SU-DHL-6 (cell line): ENCODE data around the gene ANP32D.
"Not testable (repeated sequence)": the region's sequence is repeated elsewhere in the genome, so short reads cannot be mapped to it uniquely, and the experiment has no call there.

Experiments
- H2AFZ ChIP-seq: fragments of 200-600 bp; sonication (generic); 2 replicates; pipeline ENCODE4 v1.6.1; 2014; ENCODE audit warnings: low read depth, mild to moderate bottlenecking, moderate library complexity, mixed read lengths, antibody characterized with exemption, low read length; ENCODE audit not compliant: severe bottlenecking
- H3F3A ChIP-seq: fragments of 200-600 bp; shearing (Covaris generic); 2 replicates; pipeline ENCODE4 v1.6.0; 2016; ENCODE audit warnings: antibody characterized with exemption, mild to moderate bottlenecking; ENCODE audit not compliant: insufficient read depth
- H3K27ac ChIP-seq: fragments of 200-600 bp; sonication (generic); 2 replicates; pipeline ENCODE4 v1.5.1; 2016; ENCODE audit warnings: low read depth, mild to moderate bottlenecking, low read length, moderate library complexity, mixed read lengths
- H3K27me3 ChIP-seq: fragments of 200-600 bp; sonication (generic), shearing (Covaris generic); 2 replicates; pipeline ENCODE4 v1.6.0; 2014; ENCODE audit warnings: mild to moderate bottlenecking, low read length
- H3K36me3 ChIP-seq: fragments of 200-600 bp; sonication (generic); 2 replicates; pipeline ENCODE4 v1.6.1; 2014; ENCODE audit warnings: mild to moderate bottlenecking, low read length, mixed read lengths
- H3K4me2 ChIP-seq: fragments of 300-600, 200-600 bp; shearing (Covaris generic), sonication (generic); 2 replicates; pipeline ENCODE4 v1.6.0; 2014; ENCODE audit warnings: low read length, low read depth, mild to moderate bottlenecking; ENCODE audit not compliant: poor library complexity, severe bottlenecking
- H3K4me3 ChIP-seq: fragments of 200-600 bp; sonication (generic); 2 replicates; pipeline ENCODE4 v1.5.1; 2014; ENCODE audit warnings: antibody characterized with exemption, low read length, mild to moderate bottlenecking, mixed read lengths; ENCODE audit not compliant: insufficient read depth, poor library complexity, severe bottlenecking
- H3K79me2 ChIP-seq: fragments of 200-600 bp; sonication (generic); 2 replicates; pipeline ENCODE4 v1.6.1; 2014; ENCODE audit warnings: mild to moderate bottlenecking, low read length, moderate library complexity; ENCODE audit not compliant: insufficient read depth
- H3K9ac ChIP-seq: fragments of 200-600 bp; sonication (generic); 2 replicates; pipeline ENCODE4 v1.7.0; 2014; ENCODE audit warnings: mild to moderate bottlenecking, low read length
- H3K9me2 ChIP-seq: fragments of 200-600 bp; sonication (generic); replicated peaks from 2 replicates; pipeline ENCODE4 v1.6.1; 2014; ENCODE audit warnings: low read length; ENCODE audit not compliant: insufficient read depth
- H3K9me3 ChIP-seq: fragments of 200-600 bp; sonication (generic); 2 replicates; pipeline ENCODE4 v1.6.1; 2014; ENCODE audit warnings: low read length, mixed read lengths; ENCODE audit not compliant: insufficient read depth
- H4K20me1 ChIP-seq: fragments of 200-600 bp; sonication (generic); 2 replicates; pipeline ENCODE4 v1.6.1; 2014; ENCODE audit warnings: low read depth, mild to moderate bottlenecking, antibody characterized with exemption, low read length, moderate library complexity, mixed read lengths
- EZH2phosphoT487 ChIP-seq: fragments of 200-600 bp; sonication (generic), shearing (Covaris generic); conservative IDR thresholded peaks from 2 replicates; pipeline ENCODE4 v1.6.1; 2018; ENCODE audit warnings: mild to moderate bottlenecking, antibody characterized with exemption, low read length, moderate library complexity, mixed read lengths
- TF ChIP-seq, protein P1 (sequence below): fragments of 200-600 bp; sonication (generic); IDR thresholded peaks from one replicate; pipeline ENCODE4 v1.5.1; 2017; ENCODE audit warnings: antibody characterized with exemption, mild to moderate bottlenecking, low read length, moderate library complexity; ENCODE audit not compliant: insufficient read depth, poor library complexity, severe bottlenecking

Gene ANP32D

DNA sequence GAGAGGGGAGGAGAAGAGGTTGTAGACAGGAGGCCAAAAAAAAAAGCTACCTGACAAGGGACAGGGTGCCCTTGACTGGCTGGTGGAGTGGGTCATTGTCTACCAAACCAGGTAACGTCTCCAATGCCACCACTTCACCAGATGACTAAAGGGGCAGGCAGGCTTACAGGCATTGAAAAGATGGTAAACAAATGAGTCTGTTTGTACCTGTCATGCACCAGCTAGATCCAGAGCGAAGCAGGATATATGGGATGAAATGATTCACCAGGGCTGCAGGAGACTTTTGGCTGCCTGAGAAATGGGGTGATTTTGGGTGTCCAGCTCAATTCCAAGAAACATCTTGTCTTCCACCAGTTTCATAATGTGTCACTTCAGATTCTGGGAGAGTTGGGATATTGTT lies 13.9 kb downstream of the ANP32D start:
- Histone ChIP-seq H3K27me3 (no peaks in the 10 kb centered on the region; the same call in 1 of the 2 replicates), H3K9me2 (no peaks in the 10 kb centered on the region)

DNA sequence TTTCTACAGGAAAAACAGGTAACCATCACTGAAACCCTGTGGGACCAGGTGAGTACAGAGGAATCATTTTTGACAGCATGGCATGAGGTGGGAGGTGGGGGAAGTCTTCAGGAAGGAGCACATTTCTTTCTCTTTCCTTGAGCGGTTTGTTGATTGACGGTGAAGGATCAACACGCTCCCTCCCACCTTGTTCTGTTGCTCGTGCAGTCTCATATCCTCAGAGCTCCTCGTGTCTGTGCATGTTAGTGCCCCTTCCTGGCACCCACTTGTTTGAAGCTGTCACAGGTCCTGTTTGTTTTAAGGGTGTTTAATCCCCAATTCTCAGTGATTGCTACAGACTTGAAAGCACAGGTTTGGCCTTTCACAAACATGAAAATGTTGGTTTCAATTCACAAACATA lies 14.3 kb downstream of the ANP32D start:
- Histone ChIP-seq H3K9ac (no peak overlapping the region), H3K4me2 (no peak overlapping the region), H2AFZ (no peak overlapping the region), H3K27ac (no peak overlapping the region), H3K79me2 (no peaks in the 10 kb centered on the region), H3K9me3 (no peaks in the 10 kb centered on the region), H3K4me3 (no peak overlapping the region), H3K9me2 (no peaks in the 10 kb centered on the region), H3K36me3 (no peaks in the 10 kb centered on the region), H4K20me1 (no peaks in the 10 kb centered on the region), H3K27me3 (no peaks in the 10 kb centered on the region; the same call in 1 of the 2 replicates), H3F3A (no peaks in the 10 kb centered on the region)
- TF ChIP-seq EZH2phosphoT487 = no peak
- TF ChIP-seq, protein P1, sequence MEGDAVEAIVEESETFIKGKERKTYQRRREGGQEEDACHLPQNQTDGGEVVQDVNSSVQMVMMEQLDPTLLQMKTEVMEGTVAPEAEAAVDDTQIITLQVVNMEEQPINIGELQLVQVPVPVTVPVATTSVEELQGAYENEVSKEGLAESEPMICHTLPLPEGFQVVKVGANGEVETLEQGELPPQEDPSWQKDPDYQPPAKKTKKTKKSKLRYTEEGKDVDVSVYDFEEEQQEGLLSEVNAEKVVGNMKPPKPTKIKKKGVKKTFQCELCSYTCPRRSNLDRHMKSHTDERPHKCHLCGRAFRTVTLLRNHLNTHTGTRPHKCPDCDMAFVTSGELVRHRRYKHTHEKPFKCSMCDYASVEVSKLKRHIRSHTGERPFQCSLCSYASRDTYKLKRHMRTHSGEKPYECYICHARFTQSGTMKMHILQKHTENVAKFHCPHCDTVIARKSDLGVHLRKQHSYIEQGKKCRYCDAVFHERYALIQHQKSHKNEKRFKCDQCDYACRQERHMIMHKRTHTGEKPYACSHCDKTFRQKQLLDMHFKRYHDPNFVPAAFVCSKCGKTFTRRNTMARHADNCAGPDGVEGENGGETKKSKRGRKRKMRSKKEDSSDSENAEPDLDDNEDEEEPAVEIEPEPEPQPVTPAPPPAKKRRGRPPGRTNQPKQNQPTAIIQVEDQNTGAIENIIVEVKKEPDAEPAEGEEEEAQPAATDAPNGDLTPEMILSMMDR = no peak

More for the DNA sequence above, 13.9 kb downstream of the ANP32D start:
- Histone ChIP-seq H3K36me3 (no peaks in the 10 kb centered on the region), H3K27ac (no peak overlapping the region), H4K20me1 (no peaks in the 10 kb centered on the region), H3K79me2 (no peaks in the 10 kb centered on the region), H3K4me2 (no peak overlapping the region), H3F3A (no peaks in the 10 kb centered on the region), H3K9me3 (no peaks in the 10 kb centered on the region), H3K4me3 (no peak overlapping the region), H3K9ac (no peak overlapping the region), H2AFZ (no peak overlapping the region)
- TF ChIP-seq EZH2phosphoT487 = no peak
- TF ChIP-seq, protein P1 = no peak

DNA sequence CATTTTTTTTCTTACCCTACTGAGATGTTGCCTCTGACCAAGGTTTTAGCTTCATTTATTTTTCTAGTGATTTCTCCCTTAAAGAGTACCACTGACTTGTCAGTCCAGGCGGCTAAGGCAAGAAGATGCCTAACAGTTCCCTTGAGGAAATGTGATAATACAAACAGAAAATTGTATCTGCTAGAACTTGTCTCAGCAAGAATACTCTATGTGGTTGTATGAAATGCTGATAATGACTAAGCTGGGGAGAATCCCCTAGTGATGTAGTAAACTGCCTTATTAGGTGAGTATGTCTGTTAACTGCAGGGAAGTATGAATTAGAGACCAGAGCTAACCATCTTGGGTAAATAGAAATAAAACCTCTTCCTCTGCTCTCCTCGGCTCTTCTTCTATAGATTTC lies 16.7 kb downstream of the ANP32D start:
- Histone ChIP-seq H3K9ac (no peak overlapping the region), H3K36me3 (no peaks in the 10 kb centered on the region), H2AFZ (no peak overlapping the region), H3K9me2 (no peaks in the 10 kb centered on the region), H3K27me3 (no peaks in the 10 kb centered on the region), H3F3A (no peaks in the 10 kb centered on the region), H4K20me1 (no peaks in the 10 kb centered on the region), H3K4me3 (no peak overlapping the region), H3K79me2 (no peaks in the 10 kb centered on the region), H3K9me3 (no peaks in the 10 kb centered on the region), H3K4me2 (no peak overlapping the region), H3K27ac (no peak overlapping the region)
- TF ChIP-seq EZH2phosphoT487 = no peak
- TF ChIP-seq, protein P1 = no peak

DNA sequence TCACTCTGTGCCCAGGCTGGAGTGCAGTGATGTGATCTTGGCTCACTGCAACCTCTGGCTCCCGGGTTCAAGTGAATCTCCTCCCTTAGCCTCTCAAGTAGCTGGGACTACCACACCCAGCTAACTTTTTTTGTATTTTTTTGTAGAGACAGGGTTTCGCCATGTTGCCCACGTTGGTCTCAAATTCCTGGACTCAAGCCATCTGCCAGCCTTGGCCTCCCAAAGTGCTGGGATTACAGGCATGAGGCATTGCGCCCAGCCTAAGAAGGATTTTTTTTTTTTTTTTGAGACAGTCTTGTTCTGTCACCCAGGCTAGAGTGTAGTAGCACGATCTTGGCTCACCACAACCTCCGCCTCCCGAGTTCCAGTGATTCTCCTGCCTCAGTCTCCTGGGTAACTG lies 17.1 kb downstream of the ANP32D start:
- H2AFZ ChIP-seq, H3K27me3 ChIP-seq, H3K9ac ChIP-seq, H3K9me2 ChIP-seq, H3K9me3 ChIP-seq, H3K79me2 ChIP-seq, H3K4me3 ChIP-seq, H3F3A ChIP-seq, H4K20me1 ChIP-seq, H3K27ac ChIP-seq, H3K4me2 ChIP-seq, H3K36me3 ChIP-seq: not testable (repeated sequence)

DNA sequence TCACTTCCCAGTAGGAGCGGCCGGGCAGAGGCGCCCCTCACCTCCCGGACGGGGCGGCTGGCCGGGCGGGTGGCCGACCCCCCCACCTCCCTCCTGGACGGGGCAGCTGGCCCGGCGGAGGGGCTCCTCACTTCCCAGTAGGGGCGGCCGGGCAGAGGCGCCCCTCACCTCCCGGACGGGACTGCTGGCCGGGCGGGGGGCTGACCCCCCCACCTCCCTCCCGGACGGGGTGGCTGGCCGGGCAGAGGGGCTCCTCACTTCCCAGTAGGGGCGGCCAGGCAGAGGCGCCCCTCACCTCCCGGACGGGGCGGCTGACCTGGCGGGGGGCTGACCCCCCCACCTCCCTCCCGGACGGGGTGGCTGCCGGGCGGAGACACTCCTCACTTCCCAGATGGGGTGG lies 27.9 kb downstream of the ANP32D start:
- H3K4me2 ChIP-seq, H3K9me2 ChIP-seq, H3F3A ChIP-seq, H3K36me3 ChIP-seq, H2AFZ ChIP-seq, H3K79me2 ChIP-seq, H3K4me3 ChIP-seq, H3K9me3 ChIP-seq, H3K27me3 ChIP-seq, H3K27ac ChIP-seq, H3K9ac ChIP-seq, H4K20me1 ChIP-seq: not testable (repeated sequence)

DNA sequence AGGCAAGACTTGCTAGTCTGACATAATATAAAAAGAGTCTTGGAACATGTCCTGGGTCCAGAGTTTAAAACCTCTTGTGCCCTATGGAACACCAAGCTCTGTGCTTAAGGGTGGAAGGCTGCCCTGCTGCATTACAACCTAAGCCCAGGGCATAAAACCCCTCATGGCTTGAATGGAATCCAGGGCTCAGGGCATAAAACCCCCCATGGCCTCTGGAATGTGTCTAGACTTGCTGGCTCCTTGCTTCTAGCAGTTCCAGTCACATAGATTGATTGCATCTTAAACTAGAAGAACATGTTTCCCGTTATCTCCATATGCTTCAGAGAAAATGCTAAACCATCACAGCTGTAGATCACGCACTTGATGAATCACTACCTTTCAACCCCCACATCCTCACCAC lies 34.5 kb downstream of the ANP32D start:
- H3K9me3 ChIP-seq, H4K20me1 ChIP-seq, H3K4me3 ChIP-seq, H3K4me2 ChIP-seq, H2AFZ ChIP-seq, H3K9me2 ChIP-seq, H3K9ac ChIP-seq, H3K79me2 ChIP-seq, H3K36me3 ChIP-seq, H3F3A ChIP-seq, H3K27me3 ChIP-seq, H3K27ac ChIP-seq: not testable (repeated sequence)
